HG03064 (cell line): ENCODE results near the gene FYN.

Experiments
- ATAC-seq: cut with Tn5 transposase; IDR thresholded peaks from one replicate; pipeline ENCODE4 v1.9.1; 2021; ENCODE audit warnings: low read depth; ENCODE audit not compliant: unreplicated experiment

FYN gene

GRCh38 chr6:111854683-111855082, 18.6 kb downstream of the FYN start:
- ATAC-seq, result no peak

DNA sequence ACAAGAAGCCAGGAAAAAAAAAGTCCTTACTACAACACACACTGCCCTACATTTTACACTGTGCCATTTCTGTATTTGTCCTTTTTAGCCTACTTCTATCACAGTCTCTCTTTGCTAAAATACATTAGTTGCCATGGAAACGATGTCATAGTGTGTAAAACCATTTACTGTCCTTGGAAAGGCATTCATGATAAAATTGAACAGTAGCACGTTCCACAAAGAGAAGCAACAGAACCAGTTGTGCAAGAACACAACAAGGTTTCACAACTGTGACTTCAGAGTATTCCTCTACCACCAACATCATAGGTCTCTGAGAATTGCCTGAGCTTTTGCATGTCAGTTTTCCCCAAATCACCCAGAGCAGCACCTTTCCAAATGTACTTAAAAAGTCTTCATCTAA, 20.5 kb downstream of the FYN start:
- no peak for ATAC-seq

- ATAC-seq, result peak; percentile 45
These were observed 22.8 kb downstream of the FYN start for GRCh38 chr6:111850295-111850937.

DNA sequence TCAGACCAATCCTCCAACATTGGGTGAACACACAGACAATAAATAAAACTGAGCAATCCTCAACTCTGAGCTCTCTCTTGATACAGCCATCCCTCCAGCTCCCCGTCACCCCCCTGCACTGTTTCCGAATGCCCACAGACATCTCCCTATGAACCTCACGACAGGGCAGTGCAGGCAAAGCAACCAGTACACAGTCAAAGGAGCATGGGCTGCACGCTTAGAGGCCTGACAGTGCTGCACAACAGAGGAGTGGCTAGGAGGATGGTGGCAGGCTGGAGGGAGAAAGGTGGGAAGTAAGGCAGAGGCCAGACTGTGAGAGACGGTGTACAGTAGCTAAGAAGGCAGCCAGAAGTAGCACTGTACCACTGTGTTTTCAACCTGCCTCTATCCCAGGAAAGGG, 24.0 kb downstream of the FYN start:
- ATAC-seq, result no peak

GRCh38 chr6:111848262-111848812, 24.9 kb downstream of the FYN start:
- ATAC-seq, result no peak

DNA sequence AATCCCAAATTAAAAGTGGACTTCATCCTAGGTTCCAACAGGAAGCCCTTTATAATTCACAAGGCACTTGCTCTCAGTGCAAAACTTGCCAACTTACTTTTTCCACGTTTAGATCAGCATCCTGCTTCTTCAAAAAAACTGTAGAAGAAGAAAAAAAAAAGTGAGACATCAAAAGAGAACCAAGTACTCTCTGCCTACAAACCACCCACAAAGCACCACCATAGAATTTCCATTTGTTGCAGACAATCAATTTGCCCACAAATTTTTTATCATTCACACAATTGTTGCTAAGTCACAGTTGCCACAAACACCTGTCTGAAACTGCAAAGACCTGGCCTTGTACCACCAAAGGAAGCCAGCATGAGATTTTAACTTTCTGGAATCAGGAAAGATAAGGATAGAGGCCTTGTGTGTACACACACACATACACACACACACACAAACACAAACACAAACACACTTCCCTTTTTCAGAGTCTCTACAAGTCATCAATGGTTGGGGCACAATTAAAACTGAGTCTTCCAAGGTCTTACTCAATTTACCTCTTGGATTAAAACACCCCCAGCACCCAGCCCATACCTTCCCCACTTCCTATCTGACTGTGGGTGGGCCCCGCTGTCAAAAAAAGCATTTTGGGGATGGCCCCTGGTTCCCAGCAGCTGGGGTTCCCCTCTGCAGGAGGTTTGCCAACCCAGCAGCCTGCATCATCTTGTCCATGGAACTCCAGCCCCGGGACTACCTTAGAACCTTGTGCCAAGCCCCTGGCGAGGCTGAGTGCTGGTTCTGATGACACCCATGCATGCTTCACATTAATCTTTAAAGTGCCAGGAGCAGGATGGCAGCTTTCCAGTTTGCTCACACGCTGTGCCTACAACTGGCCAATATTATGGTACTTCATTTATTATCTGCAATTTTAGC, 26.5 kb downstream of the FYN start:
- ATAC-seq, result no peak

DNA sequence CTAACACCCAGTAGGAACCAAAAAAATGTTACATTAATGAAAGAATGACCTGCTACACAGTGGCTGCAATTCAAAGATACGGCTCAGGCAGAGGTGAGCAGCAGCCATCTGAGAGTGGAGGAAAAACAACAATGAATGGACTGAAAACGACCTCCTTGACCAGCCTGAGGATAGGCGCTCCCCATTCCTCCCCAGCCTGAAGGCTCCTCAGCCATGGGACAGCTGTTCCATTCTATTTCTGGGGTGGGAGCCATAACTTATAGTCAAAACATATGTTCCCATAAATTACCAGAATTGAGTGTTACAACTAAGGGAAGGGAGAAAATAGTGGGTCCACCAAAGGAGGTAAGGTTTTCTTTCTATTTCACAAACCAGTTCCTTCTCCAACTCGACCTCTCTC, 27.2 kb downstream of the FYN start:
- ATAC-seq, result no peak

DNA sequence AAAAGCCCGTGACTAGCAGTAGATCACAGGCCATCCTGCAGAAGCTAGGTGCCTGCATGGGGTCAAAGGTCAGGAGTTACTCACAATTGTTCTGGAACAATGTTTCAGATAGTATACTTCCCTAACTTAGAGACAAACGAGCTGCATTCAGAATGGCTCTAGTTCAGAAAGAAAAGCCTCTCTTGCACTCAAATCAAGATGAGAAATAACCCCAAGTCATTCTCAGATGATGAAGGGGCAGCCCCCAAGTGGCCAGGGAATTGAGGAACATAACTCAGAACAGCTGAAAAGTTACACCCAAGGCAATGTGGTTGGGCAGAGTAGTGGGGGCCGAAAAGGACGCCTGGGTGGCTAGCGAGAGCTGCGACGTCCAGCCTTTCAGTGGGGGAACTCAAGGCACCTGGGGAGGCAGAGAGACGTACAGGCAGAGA, 27.8 kb downstream of the FYN start:
- peak; percentile 58 for ATAC-seq

DNA sequence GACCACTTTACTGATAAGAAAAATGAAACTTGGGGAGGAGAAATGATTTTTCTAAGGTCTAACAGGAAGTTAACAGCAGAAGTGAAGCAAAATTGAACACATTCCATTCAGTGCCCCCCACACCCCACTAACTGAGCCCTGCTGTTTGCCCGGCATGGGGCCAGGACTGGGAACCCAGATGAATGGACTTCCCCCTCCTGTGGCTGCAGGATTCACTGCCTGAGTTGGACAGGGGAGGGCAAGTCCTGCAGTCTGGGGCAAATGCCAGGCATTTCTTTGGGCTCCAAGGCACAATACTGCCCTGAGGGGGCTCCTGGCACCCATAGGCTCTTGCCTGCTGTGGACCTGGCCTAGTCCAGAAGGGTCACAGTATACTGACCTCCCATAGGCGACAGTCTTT, 28.3 kb downstream of the FYN start:
- no peak for ATAC-seq

DNA sequence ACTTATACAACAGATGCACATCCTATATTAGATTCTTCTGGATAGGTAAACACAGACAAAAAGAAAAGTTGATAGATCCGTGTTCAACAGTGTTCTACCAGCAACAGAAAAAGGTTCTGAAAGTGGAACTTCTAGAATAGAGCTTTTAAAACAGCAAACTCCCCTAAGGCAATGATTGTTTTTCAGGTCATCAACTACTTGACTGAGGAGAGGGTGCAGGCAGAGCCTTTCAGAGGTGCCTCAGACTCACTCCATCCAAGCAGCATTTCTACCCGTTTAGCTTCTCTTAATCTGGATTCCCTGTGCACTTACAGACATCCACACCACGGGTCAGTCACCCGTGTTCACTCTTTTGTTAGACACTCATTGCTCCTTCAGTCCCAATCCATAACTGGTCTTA, 28.9 kb downstream of the FYN start:
- ATAC-seq, result peak; percentile 41

GRCh38 chr6:111843347-111844147, 29.7 kb downstream of the FYN start:
- no peak for ATAC-seq

DNA sequence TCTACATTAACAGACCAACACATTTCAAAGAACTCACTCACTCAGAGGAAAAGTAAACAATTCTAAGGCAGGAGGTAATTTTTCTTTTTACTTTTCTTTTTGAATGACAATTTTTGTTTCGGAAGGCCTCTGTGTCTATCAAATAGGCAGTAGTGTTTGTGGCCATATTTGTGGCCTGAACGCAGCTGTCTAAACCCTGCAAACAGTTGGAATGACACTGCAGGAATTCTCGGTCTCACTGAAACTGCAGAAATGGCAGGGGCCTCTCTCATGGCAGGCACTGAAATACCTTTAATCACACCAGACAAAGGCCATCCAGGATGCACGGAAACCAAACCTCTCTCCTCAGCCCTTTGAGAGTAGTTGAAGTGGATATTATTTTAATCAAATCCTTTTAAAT, 30.4 kb downstream of the FYN start:
- no peak for ATAC-seq

DNA sequence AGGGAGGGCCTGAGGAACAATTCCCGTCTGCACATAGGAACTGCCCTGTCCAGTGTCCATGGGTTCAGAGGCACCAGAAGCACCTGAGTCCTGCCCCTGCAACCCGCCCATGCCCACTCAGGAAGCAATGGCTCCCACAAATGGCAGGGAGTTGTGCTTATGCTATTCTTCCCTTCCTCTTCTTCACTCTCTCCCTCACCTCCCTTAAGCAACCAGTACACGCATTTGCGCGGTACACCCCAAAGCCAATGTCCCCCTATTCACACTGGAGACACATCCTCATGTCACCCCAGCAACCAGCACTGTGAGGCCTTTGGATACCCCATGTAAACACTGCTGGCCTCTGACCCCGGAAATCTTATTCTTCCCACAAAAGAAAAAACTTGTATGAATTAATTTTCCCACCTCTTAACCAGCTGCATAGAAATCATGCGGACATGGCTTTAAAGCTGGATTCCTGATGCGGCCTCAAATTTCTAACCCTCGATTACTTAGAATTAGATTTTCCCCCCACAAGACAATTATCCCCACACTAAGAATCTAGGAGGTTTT, 30.9 kb downstream of the FYN start:
- ATAC-seq, result no peak

DNA sequence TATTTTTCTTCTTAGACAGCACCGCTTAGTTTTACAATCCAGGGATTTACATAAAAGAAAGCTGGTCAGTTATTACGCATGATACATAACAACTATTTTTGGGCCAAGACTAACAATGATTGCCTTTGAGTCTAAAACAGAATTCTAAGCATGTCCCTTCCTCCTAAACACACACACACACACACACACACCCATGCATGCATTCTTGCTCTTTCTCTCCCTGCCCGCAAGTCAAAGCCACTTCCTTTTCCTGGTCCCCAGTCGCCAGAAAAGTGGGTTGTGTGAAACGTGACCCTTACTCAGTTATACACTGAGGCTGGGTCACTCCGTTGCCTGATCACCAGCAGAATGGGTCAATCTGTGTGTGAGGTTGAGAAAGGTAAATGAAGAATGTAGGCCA, 31.4 kb downstream of the FYN start:
- no peak for ATAC-seq

GRCh38 chr6:111840803-111841202, 32.4 kb downstream of the FYN start:
- ATAC-seq, result no peak

DNA sequence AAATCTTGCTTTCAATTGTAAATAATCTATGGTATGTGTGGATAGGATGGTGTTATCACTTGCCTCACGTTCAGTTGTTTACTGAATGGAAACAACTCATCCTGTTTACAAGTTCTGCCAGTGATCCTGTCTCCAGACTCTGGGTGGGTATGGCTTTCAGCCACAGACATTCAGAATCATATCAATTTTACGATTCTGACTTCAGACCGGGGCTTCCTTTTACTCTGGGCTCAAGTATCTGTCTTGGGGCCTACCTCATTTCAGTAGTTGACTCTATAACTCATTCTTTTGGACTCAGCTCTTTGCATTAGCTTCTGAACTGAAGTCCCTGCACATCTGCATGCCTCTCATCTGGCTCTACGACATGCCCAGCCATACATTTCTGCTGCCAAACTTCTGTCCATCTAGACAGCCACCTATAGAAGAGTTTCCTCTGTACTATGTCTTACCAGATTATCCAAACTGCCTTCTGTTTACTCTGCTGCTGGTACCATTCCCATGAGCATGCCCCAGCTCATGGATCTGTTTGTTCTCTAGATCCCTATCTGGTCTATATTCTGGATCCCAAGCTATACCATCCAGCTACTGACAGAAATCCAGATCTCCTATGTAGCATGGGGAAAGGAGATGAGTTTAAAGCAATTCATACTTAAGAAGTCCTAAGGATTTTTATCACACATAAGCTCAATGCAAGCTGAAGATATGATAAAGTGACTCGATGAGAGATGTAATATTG, 34.3 kb downstream of the FYN start:
- no peak for ATAC-seq

DNA sequence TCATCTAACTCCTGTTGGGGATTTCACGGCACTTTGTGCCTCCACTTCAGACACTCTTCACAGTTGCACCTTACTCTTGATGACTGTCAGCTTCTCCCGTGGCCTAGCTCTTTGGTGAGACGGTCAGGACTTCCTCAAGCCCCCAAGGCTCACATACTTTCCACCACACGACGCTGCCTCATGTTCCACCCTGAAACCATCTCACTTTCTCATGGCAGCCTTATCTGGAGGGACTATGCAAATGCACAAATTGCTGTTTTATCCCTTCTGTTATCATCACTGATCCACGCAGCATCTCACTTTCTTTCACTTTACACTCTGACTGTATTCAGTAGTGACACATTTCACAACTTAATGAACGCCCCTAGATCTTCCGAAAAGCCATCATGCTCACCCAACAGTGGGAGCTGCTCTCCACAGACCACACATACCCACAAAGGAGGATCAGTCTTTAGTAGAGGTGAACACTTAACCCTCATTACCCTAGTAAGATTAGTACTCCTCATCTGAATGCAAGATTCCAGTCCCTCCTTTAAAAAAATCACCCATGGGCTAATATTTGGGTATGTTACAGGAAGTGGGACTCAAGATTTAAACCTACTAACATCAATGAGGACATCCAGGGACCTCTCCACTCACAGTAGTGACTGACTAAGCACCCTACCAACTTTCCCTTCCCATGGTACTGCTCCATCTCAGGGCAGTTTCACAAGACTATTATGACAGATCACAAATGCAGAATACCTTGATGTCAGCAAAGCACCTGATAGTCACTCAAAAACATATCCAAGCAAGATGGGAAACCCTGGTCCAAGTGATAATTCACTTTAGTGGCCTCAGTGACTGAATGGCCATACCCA, 35.4 kb downstream of the FYN start:
- peak; percentile 62 for ATAC-seq

DNA sequence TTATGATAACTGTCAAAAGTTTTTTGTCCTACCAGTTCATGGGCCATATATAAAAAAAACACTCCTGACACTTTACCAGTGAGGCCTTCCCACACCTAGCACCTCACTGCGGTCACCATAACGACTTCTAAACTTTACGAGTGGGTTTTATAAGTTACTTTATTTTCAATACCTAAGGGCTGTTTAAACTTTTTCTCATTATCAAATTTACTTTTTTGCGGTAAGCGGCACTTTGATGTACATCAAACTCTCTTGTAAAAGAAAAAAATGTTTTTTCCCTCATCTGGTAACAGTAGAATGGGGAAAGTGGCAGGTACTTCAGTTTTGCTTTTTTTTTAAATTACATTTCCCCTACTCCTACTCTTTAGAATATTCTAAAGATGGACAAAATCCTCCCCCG, 36.2 kb downstream of the FYN start:
- ATAC-seq, result no peak

- ATAC-seq, result no peak
These were observed 37.4 kb downstream of the FYN start for GRCh38 chr6:111835807-111836206.
